Central memory CD4-positive, alpha-beta T cell (primary cell): Measurements from ENCODE around the gene F7.
"Not testable (repeated sequence)": the region's sequence is repeated elsewhere in the genome, so short reads cannot be mapped to it uniquely, and the experiment has no call there.

Experiments
- DNase-seq: peaks from one replicate; pipeline ENCODE4 v3.0.0; 2022

F7 gene

GRCh38 chr13:113073942-113074341, 31.6 kb upstream of the F7 start:
- DNase-seq: no peak

- no peak for DNase-seq
Observed at GRCh38 chr13:113074401-113074800, 31.2 kb upstream of the F7 start.

- no peak for DNase-seq
Observed at GRCh38 chr13:113074876-113075275, 30.7 kb upstream of the F7 start.

- DNase-seq: no peak
Observed at GRCh38 chr13:113075711-113076110, 29.9 kb upstream of the F7 start.

- no peak for DNase-seq
Observed at GRCh38 chr13:113076681-113077401, 28.8 kb upstream of the F7 start.

- no peak for DNase-seq
Observed at GRCh38 chr13:113077566-113077952, 28.0 kb upstream of the F7 start.

GRCh38 chr13:113077953-113078901, 27.4 kb upstream of the F7 start:
- DNase-seq: no peak

- no peak for DNase-seq
Observed at GRCh38 chr13:113078902-113079780, 26.4 kb upstream of the F7 start.

GRCh38 chr13:113079781-113080080, 25.9 kb upstream of the F7 start:
- not testable (repeated sequence) for DNase-seq

GRCh38 chr13:113080361-113080831, 25.2 kb upstream of the F7 start:
- DNase-seq: no peak

- no peak for DNase-seq
Observed at GRCh38 chr13:113080901-113081521, 24.6 kb upstream of the F7 start.

- DNase-seq: no peak
Observed at GRCh38 chr13:113082198-113083021, 23.2 kb upstream of the F7 start.

- DNase-seq: no peak
Observed at GRCh38 chr13:113083022-113083373, 22.6 kb upstream of the F7 start.

- DNase-seq: no peak
Observed at GRCh38 chr13:113083402-113084061, 22.1 kb upstream of the F7 start.

- DNase-seq: no peak
Observed at GRCh38 chr13:113084094-113084942, 21.3 kb upstream of the F7 start.

GRCh38 chr13:113084943-113085540, 20.5 kb upstream of the F7 start:
- no peak for DNase-seq

GRCh38 chr13:113086031-113086750, 19.4 kb upstream of the F7 start:
- no peak for DNase-seq

- no peak for DNase-seq
Observed at GRCh38 chr13:113086991-113087922, 18.3 kb upstream of the F7 start.
